ENCODE results near the gene HSD17B10.
A peak's percentile ranks its signal among the peaks of the same experiment; 100 is the strongest.
"Not testable (repeated sequence)": the region's sequence is repeated elsewhere in the genome, so short reads cannot be mapped to it uniquely, and the experiment has no call there.

The HSD17B10 gene

DNA sequence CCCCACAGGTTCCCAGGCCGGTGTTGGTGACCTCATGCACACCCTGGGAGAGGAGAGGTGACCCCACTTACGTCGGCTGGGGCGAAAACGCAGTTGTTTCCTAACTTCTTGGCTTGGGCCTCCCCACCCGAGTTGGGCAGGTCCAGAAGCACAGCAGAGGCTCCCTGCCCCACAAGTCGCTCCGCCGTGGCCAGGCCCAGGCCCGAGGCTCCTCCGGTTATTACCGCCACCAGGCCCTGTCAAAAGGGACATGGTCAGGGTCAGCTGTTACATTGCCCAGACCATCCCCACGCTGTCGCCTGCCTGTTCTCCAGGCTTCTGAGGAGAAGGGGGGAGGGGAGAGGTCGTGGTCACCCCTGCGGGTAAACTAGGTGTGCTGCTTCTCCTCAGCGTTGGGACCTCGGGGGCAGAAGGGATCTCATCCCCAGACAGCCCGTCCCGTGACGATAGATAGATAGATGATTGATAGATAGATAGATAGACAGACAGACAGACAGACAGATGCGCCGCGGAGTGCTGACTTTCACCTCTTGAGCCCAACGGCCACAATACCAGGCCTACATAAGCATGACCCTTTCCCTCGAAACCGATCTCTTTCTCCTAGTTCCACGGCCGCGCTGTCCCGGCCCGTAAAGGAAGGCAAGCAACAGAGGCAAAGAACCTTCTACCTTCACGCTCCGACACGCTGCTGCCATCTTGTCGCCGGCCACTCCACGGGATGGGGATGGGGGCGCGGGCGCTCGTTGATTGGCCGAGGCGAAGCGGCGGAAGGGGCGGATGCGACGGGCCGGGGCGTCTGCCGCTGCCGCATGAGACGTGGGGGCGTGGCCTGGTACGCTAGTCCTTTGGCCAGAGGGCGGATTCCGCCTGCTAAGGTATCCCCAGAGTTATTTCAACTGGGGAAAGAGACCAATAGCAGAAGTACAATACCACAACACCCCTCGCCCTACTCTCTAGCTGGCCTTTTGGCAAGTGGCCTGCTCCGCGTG is at the start of gene HSD17B10:
Gene HSD17B10 (minus strand): TSS at position 720 of the 989 bp plus-strand sequence. CDS start 25 bp downstream, at position 695.
- peak; percentile 75 for DNase-seq

DNA sequence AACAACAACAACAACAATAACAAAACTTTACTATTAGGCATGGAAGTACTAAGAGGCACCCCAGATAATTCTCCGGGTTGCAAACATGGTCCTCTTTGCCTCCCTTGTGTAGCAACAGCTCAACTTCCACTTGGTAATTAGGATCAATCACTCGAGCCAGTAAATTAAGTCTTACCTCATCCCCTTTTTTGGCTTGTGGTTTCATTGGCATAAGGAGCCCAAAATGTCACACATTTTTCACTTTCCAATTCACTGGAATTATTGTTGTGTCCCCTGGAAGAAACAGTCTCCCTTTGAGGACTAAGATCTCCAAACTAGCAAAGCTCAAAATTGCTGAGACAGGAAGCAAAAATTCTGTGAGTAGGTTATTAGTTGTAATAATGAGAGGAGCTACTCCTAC is 49.2 kb upstream of the HSD17B10 start:
- DNase-seq = no peak

DNA sequence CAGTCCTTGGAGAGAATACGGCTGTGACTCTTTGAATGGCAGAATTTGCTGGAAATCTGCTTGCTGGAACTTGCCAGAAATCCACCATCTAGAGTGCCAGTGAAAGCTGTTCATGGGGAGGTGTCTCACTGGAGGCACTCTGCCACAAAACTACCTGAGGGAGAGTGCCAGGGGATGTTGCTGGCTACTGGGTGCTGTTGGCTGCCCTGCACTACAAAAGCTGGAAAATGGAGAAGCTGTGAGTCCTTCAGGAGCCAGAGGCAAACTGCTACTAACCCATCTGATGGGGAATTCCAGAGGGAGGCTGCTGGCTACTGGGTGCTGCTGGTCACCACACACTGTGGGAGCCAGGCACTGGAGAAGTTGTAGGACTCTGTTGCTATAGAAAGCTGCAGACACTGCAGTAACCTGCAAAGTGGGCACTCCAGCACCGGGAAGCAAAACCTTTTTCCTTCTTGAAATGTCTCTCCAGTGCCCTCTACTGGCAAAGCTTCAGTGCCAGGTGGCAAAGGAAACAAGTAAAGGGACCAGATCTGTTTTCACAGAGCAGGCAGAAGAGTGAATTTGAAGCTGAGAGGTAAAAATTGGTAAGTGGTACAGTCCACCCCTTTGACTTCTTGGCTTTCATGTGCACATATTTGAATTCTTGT is 47.8 kb upstream of the HSD17B10 start:
- no peak for DNase-seq

DNA sequence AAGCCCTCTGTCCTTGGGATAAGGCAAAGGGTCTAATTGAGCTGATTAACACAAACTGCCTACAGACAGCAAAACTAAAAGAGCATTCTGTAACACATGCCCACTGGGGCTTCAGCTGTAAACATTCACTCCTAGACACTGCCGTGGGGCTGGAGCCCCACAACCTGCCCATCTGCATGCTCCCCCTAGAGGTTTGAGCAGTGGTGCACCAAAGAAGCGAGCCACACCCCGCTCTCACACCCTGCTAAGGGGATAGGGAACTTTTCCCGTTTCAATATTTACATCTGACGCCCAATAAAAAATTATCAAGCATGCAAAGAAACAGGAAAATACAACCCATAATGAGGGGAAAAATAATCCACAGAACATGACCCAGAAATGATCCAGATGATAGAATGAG is 46.9 kb upstream of the HSD17B10 start:
- DNase-seq = no peak

DNA sequence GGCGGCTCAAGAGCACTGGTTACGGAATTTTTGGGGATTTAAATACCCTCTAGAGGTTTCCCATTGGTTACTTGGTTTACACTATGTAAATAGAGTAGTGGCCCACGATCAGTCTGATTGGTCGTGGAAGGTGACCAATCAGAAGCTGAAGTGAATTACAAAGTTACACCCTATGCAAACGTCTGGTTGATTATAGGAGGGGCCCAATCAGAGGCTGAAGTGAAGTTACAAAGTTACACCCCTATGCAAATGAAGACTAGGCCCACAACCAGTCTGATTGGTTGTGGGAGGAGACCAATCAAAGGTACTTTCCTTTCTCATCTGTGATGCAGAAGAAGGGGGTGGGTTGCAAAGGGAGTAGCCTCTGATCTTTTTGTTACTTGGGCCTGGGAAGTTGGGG is 45.1 kb upstream of the HSD17B10 start:
- DNase-seq = no peak

DNA sequence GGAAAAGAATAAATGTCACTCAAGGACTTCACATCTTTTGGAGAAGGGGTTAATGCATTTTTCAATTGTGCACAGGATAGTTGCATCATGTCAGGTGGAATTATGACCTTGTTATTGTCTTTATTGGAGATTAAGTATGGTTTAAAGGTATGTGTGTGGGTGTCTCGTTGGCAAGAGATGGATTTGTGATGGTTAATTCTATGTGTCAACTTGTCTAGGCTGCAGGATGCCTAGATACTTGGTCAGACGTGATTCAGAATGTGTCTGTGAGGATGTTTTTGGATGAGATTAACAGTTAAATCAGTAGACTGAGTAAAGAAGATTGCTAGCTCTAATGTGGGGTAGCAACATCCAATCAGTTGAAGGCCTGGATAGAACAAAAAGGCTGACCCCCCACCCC is 42.2 kb upstream of the HSD17B10 start:
- no peak for DNase-seq

DNA sequence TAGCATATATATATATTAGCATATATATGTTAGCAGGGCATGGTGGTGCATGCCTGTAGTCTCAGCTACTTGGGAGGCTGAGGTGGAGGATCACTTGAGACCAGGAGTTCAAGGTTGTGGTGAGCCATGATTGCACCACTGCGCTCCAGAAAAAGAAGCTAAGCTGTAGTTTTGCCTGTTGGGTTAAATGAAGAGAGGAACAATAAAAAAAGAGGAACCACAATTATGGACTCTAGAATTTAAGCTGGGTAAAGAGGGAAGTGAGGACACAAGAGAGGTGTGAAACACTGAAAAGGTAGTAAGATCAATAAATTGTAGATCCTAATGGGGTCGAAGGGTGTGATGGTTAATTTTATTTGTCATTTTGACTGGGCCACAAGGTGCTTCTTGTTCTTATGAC is 40.5 kb upstream of the HSD17B10 start:
- peak; percentile 3 for DNase-seq

DNA sequence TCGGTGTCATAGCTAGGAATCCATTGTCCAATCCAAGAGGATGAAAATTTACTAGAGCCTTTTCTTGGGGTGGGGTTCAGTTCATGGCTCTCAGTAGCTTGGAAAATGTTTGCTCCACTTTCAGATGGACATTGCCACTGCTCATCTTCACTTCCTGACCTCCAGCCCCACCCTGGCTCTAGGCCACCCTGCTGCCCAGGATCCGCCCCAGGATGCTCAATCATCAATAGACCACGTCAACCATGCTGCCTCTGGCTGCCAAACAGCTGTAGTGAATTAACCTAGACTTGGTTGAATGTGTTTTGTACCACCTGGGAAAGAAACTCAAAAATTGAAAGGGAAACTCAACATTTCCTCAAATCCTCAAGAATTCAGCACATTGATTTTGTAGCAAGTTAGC is 37.2 kb upstream of the HSD17B10 start:
- no peak for DNase-seq

DNA sequence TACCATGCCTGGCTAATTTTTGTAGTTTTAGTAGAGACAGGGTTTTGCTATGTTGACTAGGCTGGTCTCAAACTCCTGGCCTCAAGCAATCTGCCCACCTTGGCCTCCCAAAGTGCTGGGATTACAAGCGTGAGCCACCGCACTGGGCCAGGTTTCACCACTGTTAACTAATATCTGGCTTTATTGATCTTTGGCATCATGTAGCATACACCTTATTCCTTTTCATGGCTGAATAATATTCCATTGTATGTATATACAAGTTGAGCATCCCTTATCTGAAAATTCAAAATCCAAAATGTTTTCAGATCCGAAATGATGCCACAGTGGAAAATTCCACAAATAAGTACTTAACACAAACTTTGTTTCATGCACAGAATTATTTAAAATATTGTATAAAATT is 34.5 kb upstream of the HSD17B10 start:
- not testable (repeated sequence) for DNase-seq

DNA sequence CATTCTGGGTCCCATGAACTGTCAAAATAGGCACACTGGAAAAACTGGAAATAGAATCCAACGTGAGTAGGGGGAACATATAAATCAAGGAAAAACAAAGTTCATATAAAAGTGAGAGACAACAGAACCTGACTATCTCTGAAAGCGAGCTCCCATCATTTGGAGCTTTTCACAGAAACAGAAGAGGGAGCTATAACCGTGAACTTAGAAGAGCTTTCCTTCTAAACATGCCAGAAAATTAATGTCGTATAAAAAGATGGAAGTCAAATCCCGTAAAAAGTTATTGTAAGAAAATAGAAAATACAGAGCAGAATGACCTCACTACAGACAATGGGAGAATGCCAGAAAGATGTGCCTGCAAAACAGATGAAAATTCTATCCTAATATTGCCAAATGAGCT is 23.9 kb upstream of the HSD17B10 start:
- DNase-seq = no peak

DNA sequence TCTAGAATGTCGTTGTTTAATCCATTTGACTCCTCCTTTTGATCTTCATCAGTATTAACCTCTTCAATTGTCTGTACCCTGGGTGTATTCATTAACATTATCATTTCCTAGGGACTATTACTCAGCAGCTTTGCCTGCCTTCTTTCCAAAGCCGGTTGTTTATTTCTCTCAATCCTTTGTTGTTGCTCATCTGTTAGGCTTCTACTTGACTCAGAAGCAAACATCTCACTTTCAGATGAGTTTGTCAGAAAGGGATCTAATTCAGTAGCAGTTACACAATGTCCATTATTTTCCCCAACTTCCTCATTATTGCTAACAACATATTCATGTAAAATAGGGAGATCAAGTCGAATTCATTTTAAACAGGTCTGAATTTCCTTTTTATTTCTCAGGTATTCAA is 22.1 kb upstream of the HSD17B10 start:
- no peak for DNase-seq

DNA sequence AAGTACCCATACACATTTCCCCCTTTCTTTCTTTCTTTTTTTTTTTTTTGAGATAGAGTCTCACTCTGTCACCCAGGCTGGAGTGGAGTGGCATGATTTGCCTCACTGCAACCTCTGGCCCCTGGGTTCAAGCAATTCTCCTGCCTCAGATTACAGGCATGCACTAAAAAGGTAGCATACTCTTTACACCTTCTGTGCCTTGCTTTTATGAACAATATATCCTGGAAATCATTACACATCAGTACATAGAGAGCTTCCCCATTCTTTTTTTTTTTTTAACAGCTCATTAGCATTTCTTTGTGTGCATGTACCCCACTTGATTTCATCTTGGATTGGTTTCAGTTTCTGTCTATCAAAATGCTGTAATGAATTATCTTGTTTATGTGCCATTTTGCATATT is 18.6 kb upstream of the HSD17B10 start:
- DNase-seq = no peak

DNA sequence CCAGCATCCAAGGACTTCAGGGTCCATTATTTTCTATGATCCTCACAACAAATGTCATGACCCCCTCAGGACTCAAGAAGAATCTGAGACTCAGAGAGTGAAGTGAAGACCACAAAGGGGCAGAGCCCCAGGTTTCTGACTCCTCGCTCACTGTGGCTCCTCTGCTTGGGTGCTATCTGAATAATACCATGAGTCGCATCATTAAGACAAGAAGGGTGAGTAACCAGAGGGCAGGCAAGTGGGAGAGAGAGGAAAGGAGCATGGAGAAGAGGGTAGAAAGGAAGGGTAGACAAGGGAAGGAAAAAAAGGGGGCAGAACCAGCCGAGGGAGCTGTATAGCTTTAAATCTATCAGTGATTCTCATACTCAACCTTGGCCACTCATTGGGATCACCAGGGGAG is 15.5 kb upstream of the HSD17B10 start:
- DNase-seq = no peak

DNA sequence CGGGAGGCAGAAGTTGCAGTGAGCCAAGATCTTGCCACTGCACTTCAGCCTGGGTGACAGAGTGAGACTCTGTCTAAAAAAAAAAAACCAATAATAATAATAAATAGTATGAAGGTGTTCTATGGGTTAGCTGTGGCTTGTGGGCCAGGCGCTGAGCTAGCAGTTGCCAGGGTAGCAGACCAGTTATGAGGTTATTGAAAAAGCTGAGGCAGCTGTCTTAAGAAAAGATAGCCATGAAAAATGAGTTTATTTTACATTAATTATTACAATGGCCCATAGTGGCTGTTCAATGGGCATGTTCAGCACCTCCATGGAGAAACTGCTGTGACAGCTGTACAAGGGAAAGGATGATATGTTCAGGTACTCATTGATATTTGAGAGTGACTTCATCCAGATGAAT is 13.3 kb upstream of the HSD17B10 start:
- DNase-seq = no peak

DNA sequence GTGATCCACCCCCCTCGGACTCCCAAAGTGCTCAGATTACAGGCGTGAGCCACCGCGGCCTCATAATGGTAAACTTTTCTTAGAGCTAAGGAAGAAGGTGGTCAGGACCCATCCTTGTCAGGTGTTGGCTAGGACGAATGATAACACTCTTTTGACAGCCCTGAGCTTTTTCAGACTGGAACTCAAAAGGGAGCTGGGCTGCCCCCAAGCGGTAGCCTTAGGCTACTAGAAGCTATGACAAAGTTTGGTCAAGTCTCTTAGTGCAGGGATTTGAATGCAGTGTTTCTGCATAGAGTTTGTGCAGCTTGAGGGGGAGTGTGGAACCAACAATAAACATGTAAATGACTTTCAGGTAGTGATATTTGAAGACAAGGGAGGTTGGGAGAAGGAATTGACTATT is 11.8 kb upstream of the HSD17B10 start:
- peak; percentile 2 for DNase-seq

DNA sequence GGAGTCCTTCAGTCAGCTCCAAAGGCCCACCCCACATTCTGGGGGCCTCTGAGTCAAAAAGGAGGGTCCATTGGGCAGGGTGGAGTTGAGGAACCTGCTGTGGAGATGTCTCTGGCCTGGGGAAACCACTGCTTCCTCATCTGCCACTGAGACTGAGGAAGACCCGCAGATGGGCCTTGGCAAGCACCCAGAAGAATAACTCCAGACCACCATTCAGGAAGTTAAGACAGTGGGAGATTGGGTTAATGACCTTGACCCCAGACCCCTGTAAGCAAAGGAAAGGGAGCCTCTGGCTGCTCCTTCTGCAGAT is 8.1 kb upstream of the HSD17B10 start:
- no peak for DNase-seq

DNA sequence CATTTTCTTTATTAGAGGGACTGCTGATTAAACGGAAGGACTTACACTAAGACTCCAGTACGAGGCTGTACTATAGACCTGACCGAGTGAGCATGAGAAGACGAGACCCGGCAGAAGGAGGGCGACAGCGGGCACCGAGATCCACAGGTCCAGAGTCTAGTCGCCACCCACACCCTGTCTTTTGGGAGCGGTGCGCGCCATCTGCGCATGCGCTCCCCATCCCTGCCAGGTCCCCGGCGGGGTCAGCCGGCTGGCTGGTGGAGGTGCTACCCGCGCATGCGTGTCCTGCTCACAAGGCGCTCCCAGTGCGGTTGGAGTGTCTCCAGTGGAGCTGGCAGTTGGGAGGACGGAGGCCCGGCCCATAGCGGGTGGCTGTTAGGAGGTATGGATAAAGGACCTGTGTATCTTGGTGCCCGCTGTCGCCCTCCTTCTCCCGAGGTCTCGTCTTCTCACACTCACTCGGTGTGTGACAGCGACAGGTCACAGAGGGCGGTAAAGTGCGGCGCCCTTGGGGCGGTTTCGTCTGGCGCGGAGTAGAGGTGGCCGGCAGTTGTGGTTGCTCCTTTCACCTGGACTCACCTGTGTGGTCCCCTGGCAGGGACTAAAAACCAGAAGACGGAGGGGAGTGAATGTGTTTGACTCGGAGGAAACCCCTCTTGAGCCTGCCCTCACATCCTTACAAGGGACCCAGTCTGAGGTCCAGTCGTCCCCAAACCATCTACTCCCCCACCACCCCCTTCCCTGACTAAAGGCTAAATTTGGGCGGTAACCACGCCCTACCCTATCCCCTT is 7.6 kb upstream of the HSD17B10 start:
- no peak for DNase-seq

DNA sequence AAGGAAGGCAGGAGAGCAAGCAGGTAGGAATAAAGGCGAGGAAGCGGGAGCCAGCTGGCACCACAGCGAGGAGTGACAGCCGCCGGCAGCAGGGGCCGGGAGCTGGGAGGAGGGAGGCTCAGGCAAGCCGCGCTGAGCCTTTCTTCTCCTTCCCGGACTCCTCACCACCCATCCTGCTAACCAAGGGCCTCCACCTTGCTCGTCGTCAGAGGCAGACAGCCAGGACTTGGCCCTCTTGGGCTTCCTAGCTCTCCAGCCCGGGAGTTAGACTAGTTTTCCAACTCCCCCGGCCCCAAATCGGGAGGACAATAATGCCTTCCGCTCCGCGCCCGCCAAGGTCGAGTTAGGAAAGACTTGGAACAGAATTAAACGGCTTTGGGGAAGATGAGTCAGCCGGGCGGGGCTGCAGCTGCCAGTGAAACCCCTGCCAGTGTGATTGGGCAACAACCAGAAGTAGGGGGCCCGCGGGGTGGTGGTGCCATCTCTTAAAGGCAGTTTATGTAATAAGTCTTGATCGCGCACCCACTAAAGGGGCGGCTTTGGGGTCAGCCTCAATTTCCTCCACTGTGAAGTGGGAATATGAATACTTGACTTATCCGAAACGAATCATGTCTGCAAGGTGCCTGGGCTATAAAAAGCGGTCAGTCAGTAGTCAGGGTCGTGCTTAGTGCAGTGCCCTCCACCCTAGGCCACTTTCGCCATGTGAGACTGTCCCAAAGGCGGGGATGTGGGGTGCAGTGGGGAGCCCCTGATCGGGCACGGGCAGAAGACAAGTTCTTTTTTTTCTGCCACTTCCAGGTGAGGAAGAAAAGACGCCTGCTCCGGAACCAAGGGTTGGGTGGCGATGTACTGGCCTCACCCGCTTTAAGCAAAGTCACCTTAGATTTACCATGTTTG is 6.7 kb upstream of the HSD17B10 start:
- DNase-seq = no peak

DNA sequence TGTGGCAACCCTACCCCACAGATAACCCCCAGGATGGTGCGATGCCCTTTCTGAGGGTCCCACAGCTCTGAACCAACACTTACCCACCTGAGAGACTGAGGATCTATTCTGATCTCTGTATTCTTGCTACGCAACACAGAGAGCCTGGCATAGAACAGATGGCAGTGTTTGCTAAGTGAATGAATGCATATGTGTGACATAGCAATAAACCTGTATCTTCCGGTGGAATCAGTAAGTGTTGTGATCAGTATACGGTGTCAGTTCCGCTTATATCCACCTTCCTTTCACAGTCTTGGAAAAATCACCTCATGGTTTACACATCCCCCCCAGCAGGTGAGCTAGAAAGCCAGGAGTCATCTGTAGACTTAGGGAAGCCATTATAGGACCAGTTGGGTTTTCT is 5.9 kb upstream of the HSD17B10 start:
- no peak for DNase-seq

DNA sequence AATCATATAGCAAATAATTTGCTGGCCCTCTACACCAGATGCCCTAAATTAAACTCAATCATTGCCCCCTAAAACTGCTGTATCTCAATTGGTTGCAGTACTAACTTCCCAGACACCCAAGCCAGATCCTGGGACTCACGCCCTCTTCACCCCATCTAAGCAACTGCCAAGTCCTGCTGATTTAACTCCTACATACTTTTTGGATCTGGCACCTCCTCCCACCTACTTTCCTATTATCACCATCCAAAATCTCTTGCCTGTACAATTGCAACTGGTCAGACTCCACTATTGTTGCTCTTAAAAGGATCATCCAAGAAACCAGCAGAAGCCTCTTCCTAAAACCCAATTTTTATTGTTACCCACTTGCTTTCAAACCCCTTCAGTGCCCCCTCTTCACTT is 4.7 kb upstream of the HSD17B10 start:
- no peak for DNase-seq

DNA sequence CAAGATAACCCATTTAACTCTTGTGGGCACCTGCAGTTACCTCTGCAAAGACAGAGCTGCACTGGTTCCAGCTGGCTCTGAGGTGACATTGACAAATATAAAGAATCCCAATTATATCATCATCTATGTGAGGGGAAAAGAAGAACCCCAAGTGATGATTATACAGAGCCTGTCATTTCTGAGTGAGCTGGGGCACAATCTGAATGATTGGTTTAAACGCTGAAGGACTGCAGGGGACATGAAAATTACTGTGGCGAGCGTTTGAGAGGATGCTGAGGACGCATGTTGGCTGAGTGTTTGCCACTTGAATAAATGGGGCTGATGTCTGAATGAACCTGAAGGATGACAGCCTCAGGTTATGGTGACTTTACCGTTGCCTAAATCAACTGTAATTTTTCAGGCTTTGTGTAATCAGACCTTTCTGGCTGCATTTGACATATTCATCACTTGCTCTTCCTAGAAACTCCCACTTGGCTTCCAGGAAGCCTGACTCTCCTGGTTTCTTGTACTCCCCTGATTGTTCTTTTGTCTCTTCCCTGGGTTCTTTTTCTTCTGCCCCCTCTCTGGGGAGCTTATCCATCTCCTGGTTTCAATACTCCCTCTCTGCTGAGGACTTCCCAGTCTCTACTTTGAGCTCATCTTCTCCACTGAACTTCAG is 4.1 kb upstream of the HSD17B10 start:
- no peak for DNase-seq

DNA sequence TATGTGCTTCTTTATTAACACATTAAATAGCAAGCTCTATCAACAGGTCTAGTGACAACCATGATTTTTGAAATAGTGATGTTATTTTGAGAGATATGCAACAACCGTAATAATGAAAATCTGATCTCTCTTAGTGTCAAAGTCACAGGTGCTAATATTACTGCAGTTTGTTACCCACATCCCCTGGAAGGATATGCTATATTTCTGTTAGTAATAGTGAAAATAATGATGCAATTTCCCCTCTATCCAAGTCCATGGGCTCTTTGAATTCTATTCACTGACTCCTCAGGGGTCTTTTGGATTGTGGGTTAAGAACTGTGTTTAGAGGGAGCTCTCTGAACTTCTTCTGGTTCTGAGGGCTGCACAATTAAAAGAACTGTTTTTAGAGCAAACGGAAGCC is 3.0 kb upstream of the HSD17B10 start:
- DNase-seq = no peak

All from KG1 (cell line).